GM10266 (cell line): ENCODE data around the gene HRH1.
"Not testable (repeated sequence)": the region's sequence is repeated elsewhere in the genome, so short reads cannot be mapped to it uniquely, and the experiment has no call there.

ENCODE experiments used
- DNase-seq: peaks from one replicate; pipeline ENCODE4 v3.0.0; 2012; ENCODE audit errors: extremely low spot score
- TF ChIP-seq, protein P1 (sequence below): IDR thresholded peaks from 2 replicates; pipeline ENCODE4 v1.5.1; 2012; ENCODE audit warnings: mild to moderate bottlenecking, low read depth; ENCODE audit not compliant: control insufficient read depth, insufficient read depth; ENCODE audit errors: missing control alignments

HRH1 gene

DNA sequence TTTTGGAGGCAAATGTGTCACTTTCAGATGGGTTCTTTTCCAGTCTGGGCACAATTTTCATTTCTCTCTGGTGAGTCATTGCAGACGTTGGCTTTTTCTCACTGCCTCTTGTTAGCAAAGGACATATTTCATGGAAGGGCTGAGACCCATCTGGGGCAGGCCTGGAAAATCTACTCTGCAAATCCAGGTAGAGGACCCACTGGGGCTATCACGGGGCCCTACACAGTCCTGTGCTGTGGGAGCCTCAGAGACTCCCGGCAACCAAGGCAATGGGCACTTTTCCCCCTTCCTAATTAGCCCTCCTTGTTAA, 58.0 kb downstream of the HRH1 start:
- DNase-seq = no peak
- TF ChIP-seq, protein P1, sequence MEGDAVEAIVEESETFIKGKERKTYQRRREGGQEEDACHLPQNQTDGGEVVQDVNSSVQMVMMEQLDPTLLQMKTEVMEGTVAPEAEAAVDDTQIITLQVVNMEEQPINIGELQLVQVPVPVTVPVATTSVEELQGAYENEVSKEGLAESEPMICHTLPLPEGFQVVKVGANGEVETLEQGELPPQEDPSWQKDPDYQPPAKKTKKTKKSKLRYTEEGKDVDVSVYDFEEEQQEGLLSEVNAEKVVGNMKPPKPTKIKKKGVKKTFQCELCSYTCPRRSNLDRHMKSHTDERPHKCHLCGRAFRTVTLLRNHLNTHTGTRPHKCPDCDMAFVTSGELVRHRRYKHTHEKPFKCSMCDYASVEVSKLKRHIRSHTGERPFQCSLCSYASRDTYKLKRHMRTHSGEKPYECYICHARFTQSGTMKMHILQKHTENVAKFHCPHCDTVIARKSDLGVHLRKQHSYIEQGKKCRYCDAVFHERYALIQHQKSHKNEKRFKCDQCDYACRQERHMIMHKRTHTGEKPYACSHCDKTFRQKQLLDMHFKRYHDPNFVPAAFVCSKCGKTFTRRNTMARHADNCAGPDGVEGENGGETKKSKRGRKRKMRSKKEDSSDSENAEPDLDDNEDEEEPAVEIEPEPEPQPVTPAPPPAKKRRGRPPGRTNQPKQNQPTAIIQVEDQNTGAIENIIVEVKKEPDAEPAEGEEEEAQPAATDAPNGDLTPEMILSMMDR = no peak

DNA sequence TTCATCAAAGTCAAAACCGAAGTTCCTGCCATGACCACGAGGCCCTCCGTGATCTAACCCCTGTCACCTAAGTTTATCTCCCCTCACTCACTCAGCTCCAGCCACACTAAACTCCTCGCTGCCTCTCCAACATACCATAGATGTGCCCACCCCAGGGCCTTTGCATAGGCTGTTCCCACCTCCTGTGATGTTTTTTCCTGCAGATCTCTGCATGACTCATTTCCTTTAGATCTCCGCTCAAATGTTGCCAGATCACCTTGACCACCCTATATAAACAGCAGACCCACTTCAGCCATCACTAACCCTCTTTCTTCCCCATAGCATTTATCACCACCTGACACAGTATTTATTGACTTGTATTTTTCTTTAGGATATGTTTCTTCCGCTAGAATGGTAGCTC, 58.5 kb downstream of the HRH1 start:
- TF ChIP-seq, protein P1 = no peak
- no peak for DNase-seq

DNA sequence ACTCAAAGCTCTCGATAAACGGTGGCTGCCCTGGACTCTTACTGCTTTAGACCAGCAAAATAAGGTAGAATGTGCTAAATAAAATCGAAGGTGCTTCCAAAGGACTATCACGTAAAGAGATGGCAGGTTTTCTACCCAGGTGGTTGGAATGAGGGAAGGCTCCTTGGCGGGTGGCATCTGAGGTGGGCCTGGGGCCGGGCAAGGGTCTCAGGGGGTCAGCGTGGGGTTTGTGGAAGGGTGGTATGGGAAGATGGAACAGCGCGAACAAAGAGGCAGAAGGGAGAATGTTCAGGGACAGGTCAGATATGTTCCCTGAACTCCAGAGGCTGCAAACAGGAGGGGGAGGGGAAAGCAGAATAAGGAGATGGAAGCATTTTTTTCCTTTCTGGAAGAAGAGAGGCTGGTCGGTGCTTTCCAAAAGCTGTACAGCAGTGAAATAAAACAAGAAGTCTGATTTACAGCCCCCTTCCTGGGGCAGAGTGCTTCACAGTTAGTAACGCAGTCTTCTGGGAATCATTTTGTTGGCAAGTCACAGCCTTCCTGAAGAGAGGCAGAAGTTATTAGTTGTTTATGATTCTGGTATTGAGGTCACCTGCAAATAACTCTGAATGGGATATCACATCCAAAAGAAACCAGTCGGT, 59.6 kb downstream of the HRH1 start:
- DNase-seq = no peak
- TF ChIP-seq, protein P1 = no peak

DNA sequence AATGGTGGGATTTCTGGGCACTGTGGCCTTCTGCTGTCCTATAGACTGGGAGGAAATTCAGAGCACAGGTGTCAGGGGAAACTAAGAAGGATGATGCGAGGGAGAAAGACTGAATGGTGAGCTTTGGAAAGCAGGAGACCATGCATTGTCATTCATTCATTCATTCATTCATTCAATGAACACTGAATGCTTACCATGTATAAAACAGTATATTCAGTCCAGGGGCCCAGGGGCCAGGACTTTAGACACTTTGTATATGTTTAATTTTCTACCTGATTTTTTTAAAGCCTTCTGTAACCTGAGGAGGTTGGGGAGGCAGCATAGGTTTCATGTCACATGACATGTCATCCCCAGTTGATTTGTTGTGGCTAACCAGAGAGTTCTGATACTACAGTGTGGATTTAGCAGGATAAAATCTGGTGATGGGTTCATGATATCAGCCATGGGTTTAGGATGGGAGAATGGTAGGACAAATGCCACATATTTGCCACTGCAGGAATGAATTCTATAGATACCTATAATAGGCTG, 60.2 kb downstream of the HRH1 start:
- TF ChIP-seq, protein P1 = no peak
- no peak for DNase-seq

DNA sequence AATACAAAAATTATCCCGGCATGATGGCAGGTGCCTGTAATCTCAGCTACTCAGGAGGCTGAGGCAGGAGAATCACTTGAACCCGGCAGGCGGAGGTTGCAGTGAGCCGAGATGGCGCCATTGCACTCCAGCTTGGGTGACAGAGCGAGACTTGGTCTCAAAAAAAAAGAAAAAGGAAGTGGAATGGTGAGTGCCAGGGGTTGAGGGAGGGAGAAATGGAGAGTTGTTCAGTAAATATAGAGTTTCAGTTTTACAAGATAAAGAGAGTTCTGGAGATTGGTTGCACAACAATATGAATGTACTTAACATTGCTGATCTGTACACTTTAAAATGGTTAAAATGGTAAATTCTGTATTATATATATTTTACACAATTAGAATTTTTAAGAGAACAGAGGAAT, 63.1 kb downstream of the HRH1 start:
- not testable (repeated sequence) for DNase-seq

DNA sequence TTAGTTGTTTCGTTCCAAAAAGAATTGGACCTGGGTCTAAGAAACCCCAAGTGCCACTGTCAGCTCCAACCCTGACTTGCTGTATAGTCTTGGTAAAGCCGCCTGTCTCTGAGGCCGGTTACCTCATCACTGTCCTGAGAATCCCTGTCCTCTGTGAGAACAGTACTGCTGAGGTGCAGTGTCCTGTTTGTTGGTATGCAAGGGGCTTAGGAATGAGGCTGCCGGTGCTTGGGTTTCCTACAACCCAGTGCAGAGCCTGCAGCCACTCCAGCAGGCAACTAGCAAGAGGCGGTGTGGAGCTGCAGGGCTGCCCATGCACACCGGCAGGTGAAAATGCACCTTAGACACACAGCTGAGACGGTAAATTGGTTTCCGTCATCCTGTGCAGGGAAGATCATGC, 65.9 kb downstream of the HRH1 start:
- no peak for DNase-seq
- TF ChIP-seq, protein P1 = no peak

DNA sequence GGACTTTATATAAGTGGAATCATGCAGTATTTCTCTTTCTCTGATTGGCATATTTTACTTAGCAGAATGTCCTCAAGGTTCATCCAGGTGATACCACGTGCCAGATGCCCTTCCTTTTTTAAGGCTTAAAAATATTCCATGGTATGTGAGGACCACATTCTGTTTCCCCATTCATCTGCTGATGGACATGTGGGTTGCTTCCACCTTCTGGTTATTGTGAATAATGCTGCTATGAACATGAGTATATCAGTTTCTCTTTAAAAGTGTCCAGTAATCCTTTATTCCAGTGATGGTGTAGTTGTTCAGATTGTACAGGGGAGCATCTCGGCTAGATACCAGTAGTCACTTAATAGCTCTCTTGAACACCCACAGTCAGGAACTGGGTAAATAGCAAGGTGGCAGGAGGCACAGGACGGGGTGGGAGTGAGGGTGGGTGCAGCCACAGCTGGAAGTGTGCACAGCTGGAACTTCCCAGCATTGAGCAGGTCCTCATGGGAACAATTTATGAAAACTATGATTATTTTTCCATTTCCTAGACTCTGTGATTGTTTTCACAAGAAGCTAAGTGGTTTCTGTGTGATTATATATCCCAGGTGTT, 67.6 kb downstream of the HRH1 start:
- TF ChIP-seq, protein P1 = no peak
- DNase-seq = no peak

DNA sequence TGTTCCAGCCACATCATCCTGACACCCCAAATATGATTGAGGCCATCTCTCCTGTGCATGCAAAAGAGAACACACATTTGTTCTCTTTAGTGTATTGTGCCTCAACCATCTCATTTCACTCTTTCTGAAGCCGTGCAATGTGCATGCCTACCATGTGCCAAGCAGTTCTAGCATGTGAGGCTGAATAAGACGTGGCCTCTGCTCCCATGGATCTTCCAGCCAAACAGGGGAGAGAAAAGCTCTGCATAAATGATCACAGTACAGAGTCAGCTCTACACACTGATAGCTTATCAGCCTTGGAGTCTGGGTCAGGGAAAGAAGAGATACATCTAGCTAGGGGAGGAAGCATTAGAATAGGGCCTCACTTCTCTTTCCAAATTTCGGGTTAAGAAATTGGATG, 69.7 kb downstream of the HRH1 start:
- no peak for DNase-seq
- TF ChIP-seq, protein P1 = no peak
